Fibroblast of mammary gland (primary cell): ENCODE data around the gene EVC2.

ENCODE experiments used
- DNase-seq: peaks from one replicate; pipeline ENCODE4 v3.0.0-alpha.2; 2010; ENCODE audit warnings: low read depth
- H3K4me3 ChIP-seq: 2 replicates; pipeline ENCODE4 v1.5.1; 2011; ENCODE audit warnings: low read depth, mild to moderate bottlenecking, low read length, moderate library complexity; ENCODE audit not compliant: control insufficient read depth
- CTCF ChIP-seq: conservative IDR thresholded peaks from 2 replicates; pipeline ENCODE4 v1.5.1; 2011; ENCODE audit warnings: low read depth, low read length, inconsistent platforms; ENCODE audit not compliant: control insufficient read depth, insufficient read depth

EVC2 gene

GRCh38 chr4:5661237-5661636 is 47.1 kb downstream of the EVC2 start:
- no peak overlapping the region for H3K4me3 ChIP-seq
- DNase-seq: no peak
- no peak for TF ChIP-seq CTCF

GRCh38 chr4:5660185-5660584 is 48.2 kb downstream of the EVC2 start:
- DNase-seq: peak; percentile 32
- no peak for TF ChIP-seq CTCF
- H3K4me3 ChIP-seq: no peak overlapping the region

GRCh38 chr4:5658974-5659373 is 49.4 kb downstream of the EVC2 start:
- DNase-seq: no peak
- H3K4me3 ChIP-seq: no peak overlapping the region
- TF ChIP-seq CTCF: no peak

- DNase-seq: no peak
- no peak for TF ChIP-seq CTCF
- no peak overlapping the region for H3K4me3 ChIP-seq
Observed at GRCh38 chr4:5656415-5656814, 51.9 kb downstream of the EVC2 start.

- no peak for TF ChIP-seq CTCF
- H3K4me3 ChIP-seq: no peak overlapping the region
- DNase-seq: no peak
Observed at GRCh38 chr4:5654791-5655190, 53.6 kb downstream of the EVC2 start.

- no peak for DNase-seq
- H3K4me3 ChIP-seq: no peak overlapping the region
- no peak for TF ChIP-seq CTCF
Observed at GRCh38 chr4:5651089-5651488, 57.3 kb downstream of the EVC2 start.

GRCh38 chr4:5650040-5650439 is 58.3 kb downstream of the EVC2 start:
- no peak for DNase-seq
- TF ChIP-seq CTCF: no peak
- H3K4me3 ChIP-seq: no peak overlapping the region
